ENCODE measurements around the gene B4GALT1.

DNA sequence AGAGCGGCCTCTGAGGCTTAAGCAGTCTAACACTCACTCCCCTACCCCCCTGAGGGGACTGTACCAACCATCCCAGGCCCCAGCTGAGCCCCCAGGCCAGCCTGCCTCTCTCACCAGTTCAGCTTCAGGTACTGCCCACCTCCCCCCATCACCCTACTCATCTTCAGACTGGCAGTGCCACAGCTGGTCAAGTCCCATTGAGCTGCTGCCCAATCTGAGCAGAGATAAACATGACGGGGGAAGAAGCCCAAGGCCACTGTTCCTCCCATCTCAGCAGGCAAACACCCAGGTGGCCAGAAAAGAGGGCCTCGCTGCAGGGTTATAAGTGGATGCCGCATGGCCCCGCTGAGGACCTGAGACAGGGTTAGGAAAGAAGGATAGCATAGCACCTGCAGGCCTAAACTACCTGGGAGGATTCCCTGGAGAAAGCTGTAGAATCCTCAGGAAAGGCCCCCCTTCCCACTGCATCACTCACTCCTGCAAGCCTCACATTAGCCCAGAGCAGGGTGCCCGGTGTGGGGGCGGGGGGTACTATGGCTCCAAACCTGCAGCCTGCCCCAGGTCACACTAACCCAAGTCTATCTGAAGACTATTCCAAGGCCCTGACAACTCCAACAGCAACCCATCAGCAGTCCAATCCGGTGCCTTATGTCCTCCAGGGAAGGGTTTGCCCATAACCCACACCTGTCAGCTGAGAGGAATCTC lies 3.6 kb downstream of the B4GALT1 start:
- TF ChIP-seq, protein P1, sequence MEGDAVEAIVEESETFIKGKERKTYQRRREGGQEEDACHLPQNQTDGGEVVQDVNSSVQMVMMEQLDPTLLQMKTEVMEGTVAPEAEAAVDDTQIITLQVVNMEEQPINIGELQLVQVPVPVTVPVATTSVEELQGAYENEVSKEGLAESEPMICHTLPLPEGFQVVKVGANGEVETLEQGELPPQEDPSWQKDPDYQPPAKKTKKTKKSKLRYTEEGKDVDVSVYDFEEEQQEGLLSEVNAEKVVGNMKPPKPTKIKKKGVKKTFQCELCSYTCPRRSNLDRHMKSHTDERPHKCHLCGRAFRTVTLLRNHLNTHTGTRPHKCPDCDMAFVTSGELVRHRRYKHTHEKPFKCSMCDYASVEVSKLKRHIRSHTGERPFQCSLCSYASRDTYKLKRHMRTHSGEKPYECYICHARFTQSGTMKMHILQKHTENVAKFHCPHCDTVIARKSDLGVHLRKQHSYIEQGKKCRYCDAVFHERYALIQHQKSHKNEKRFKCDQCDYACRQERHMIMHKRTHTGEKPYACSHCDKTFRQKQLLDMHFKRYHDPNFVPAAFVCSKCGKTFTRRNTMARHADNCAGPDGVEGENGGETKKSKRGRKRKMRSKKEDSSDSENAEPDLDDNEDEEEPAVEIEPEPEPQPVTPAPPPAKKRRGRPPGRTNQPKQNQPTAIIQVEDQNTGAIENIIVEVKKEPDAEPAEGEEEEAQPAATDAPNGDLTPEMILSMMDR (IDR thresholded peaks at IDR 0.05): no peak
- no peak for TF ChIP-seq POLR2A (IDR thresholded peaks at IDR 0.05)

All from uterus (tissue), 2 donors.